Measurements from ENCODE around the gene NEK2. TPM values are rescaled to one million over a fixed set of nuclear protein-coding genes. Genes with fewer than 3 reads are reported as not detected.

The NEK2 gene
- polyA plus RNA-seq, 4 donors: 17.8 to 21.1 (median 19.1) TPM

GRCh38 chr1:211613108-211613947, 62.1 kb downstream of the NEK2 start:
- DNase-seq (ENCODE audit: low read depth in 4 of 4, low spot score in 3 of 4): no peak

GRCh38 chr1:211612786-211613107, 62.7 kb downstream of the NEK2 start:
- no peak for DNase-seq (ENCODE audit: low read depth in 4 of 4, low spot score in 3 of 4)

Other genes with a start within 250 kb of the NEK2 start
- gene RD3, start 183.5 kb downstream of the NEK2 start, polyA plus RNA-seq (ENCODE audit: insufficient read length in 4 of 4): under 1 TPM; 0.36 to 0.52 (median 0.45) TPM
- gene SLC30A1, start 96.5 kb downstream of the NEK2 start, polyA plus RNA-seq (ENCODE audit: insufficient read length in 4 of 4): 10 to 100 TPM; 29.7 to 43.1 (median 38.2) TPM
- gene LPGAT1, start 155.1 kb upstream of the NEK2 start, polyA plus RNA-seq (ENCODE audit: insufficient read length in 4 of 4): 10 to 100 TPM; 23.2 to 29.6 (median 27.4) TPM

Data from right renal pelvis (tissue), 4 donors.